Tibial nerve (tissue), 4 donors: ENCODE measurements around the gene BACE2.

Experiments
- CTCF ChIP-seq, 5 experiments: fragments of 200-600 bp in 3 of 5; fragments of 450-650 bp in 2 of 5; sonication (generic) in 3 of 5; IDR thresholded peaks; one replicate each; pipeline ENCODE4 v1.5.1; 2016 to 2019; ENCODE audit warnings: antibody characterized with exemption in 5 of 5, mild to moderate bottlenecking in 3 of 5, moderate library complexity in 2 of 5
- EP300 ChIP-seq, 2 donors: sonication (generic); formaldehyde crosslinking; IDR thresholded peaks; one replicate each; pipeline ENCODE4 v1.6.1; 2017; ENCODE audit warnings: antibody characterized with exemption in 2 of 2, mild to moderate bottlenecking in 1 of 2
- POLR2A ChIP-seq, 2 donors: fragments of 450-650 bp; IDR thresholded peaks; one replicate each; pipeline ENCODE4 v1.6.1; 2017; ENCODE audit warnings: antibody characterized with exemption in 2 of 2, mild to moderate bottlenecking in 2 of 2, moderate library complexity in 2 of 2

- no peak for TF ChIP-seq EP300 (IDR thresholded peaks at IDR 0.05)
- no peak for TF ChIP-seq CTCF (IDR thresholded peaks at IDR 0.05)
- TF ChIP-seq POLR2A (IDR thresholded peaks at IDR 0.05): no peak
Measured at GRCh38 chr21:41243107-41243506, 75.1 kb downstream of the BACE2 start.
